Tibial nerve (tissue), 4 donors: ENCODE measurements around the gene LGALS1.

Source experiments
- EP300 ChIP-seq, 2 donors: sonication (generic); formaldehyde crosslinking; IDR thresholded peaks; one replicate each; pipeline ENCODE4 v1.6.1; 2017; ENCODE audit warnings: antibody characterized with exemption in 2 of 2, mild to moderate bottlenecking in 1 of 2
- POLR2A ChIP-seq, 2 donors: fragments of 450-650 bp; IDR thresholded peaks; one replicate each; pipeline ENCODE4 v1.6.1; 2017; ENCODE audit warnings: antibody characterized with exemption in 2 of 2, mild to moderate bottlenecking in 2 of 2, moderate library complexity in 2 of 2
- TF ChIP-seq, protein P1 (sequence below), 5 experiments: fragments of 200-600 bp in 3 of 5; fragments of 450-650 bp in 2 of 5; sonication (generic) in 3 of 5; IDR thresholded peaks; one replicate each; pipeline ENCODE4 v1.5.1; 2016 to 2019; ENCODE audit warnings: antibody characterized with exemption in 5 of 5, mild to moderate bottlenecking in 3 of 5, moderate library complexity in 2 of 5

DNA sequence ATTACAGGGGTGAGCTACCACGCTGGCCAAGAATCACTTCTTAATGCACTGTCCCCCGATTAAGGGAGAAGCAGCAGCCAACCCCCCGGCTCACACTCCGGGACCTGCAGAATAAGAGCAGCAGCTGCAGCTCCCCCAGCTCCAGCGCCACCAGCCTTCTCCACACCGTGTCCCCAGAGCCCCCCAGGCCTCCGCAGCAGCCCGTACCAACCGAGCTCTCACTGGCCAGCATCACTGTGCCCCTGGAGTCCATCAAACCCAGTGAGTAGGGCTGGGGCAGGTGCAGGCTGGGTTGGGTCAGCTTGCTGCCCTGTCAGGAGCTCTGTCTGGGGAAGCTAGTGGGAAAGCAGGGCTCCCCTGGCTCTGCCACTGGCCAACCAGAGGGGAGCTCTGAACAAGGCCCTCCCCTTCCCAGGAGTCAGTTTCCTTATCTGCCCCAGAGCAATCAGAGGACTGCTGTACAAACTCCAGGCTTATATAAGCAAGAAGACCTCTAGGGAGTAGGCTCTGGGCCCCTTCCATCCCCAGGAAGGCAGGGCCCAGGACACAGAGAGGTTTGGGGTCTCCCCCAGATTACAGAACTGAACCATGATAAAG, 44.5 kb upstream of the LGALS1 start:
- TF ChIP-seq, protein P1, sequence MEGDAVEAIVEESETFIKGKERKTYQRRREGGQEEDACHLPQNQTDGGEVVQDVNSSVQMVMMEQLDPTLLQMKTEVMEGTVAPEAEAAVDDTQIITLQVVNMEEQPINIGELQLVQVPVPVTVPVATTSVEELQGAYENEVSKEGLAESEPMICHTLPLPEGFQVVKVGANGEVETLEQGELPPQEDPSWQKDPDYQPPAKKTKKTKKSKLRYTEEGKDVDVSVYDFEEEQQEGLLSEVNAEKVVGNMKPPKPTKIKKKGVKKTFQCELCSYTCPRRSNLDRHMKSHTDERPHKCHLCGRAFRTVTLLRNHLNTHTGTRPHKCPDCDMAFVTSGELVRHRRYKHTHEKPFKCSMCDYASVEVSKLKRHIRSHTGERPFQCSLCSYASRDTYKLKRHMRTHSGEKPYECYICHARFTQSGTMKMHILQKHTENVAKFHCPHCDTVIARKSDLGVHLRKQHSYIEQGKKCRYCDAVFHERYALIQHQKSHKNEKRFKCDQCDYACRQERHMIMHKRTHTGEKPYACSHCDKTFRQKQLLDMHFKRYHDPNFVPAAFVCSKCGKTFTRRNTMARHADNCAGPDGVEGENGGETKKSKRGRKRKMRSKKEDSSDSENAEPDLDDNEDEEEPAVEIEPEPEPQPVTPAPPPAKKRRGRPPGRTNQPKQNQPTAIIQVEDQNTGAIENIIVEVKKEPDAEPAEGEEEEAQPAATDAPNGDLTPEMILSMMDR (IDR thresholded peaks at IDR 0.05) = no peak
- TF ChIP-seq POLR2A (IDR thresholded peaks at IDR 0.05) = no peak
- no peak for TF ChIP-seq EP300 (IDR thresholded peaks at IDR 0.05)
